ENCODE measurements around the gene FASTKD3.
A peak's percentile ranks its signal among the peaks of the same experiment; 100 is the strongest.

FASTKD3 gene

DNA sequence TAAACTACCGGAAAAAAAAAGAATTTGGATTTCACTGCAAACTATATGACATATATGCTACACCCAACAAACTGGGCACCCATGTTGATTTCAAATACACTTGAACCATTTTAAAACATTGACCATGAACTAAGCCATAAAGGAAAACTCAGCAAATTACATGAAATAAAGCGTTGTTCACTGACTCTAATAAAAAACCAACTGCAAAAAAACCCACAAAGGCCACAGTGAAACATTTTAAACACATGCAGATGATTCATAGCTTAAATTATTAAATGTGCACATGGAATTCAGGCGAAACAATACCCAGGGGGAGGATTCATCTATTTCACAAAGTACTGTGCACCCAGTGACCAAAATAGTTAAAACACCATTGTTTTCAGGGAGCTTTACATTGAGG lies 33.4 kb upstream of the FASTKD3 start:
- Histone ChIP-seq H3K4me3 (ENCODE audit: low read length in 2 of 2) (no peak overlapping the region), H3K27me3 (ENCODE audit: control insufficient read depth in 2 of 2, insufficient read depth in 2 of 2, low read length in 2 of 2) (no peaks in the 10 kb centered on the region), H3K9me3 (ENCODE audit: control insufficient read depth in 2 of 2, low read length in 2 of 2) (no peaks in the 10 kb centered on the region), H3K9ac (ENCODE audit: low read depth in 1 of 2, low read length in 2 of 2) (no peak overlapping the region), H3K4me1 (ENCODE audit: control insufficient read depth in 2 of 2, insufficient read depth in 2 of 2, low read length in 2 of 2) (no peaks in the 10 kb centered on the region), H3K27ac (ENCODE audit: low read depth in 2 of 2, low read length in 2 of 2) (no peak overlapping the region), H3K36me3 (ENCODE audit: control insufficient read depth in 2 of 2, insufficient read depth in 2 of 2, low read length in 2 of 2) (peaks cover 38 to 49% of the 10 kb centered on the region in 2 donors)

DNA sequence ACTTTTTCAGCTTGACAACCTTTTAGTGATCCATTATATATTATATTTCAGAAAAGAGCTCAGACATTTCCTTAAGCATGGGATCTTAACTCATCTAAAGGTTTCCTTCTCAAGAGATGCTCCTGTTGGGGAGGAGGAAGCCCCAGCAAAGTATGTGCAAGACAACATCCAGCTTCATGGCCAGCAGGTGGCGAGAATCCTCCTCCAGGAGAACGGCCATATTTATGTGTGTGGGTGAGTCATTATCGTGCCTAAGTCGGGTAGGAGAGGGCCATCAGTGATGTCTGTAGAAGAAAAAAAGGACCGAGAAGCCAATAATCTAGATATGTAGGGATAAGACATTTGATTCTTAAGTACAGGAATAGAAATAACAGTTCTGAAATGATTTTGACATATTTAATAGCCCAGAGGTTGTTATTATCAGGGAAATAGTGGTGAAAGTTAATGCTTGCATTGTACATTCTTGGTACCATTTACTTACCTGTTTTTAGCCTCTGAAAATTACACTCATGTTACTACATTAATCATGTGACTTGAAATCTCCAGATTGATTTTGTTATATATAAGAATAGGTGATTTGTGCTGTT lies 28.3 kb upstream of the FASTKD3 start:
- peaks cover 68 to 82% of the 10 kb centered on the region in 2 donors for H3K36me3 ChIP-seq (ENCODE audit: control insufficient read depth in 2 of 2, insufficient read depth in 2 of 2, low read length in 2 of 2)

DNA sequence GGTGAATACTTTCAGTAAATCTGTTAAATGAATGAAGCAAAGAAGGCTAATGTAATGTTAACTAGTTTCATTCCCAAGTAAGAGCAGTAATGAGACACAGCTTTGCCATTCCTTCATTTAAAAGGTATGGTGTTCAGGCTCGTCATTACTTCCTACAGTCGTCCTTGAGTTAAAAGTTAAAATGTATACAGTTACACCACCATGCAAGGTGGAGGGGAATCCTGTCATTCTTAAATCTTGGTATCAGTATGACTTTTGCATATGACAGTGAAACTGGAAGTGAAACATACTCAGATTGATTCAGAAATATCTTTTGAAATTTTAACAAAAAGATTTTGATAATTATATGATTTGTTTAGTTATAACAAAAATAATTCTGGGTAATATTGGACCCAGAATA lies 26.0 kb upstream of the FASTKD3 start:
- Histone ChIP-seq H3K36me3 (ENCODE audit: control insufficient read depth in 2 of 2, insufficient read depth in 2 of 2, low read length in 2 of 2) (peaks cover 74 to 75% of the 10 kb centered on the region in 2 donors), H3K27ac (ENCODE audit: low read depth in 2 of 2, low read length in 2 of 2) (no peak overlapping the region), H3K9me3 (ENCODE audit: control insufficient read depth in 2 of 2, low read length in 2 of 2) (no peaks in the 10 kb centered on the region), H3K27me3 (ENCODE audit: control insufficient read depth in 2 of 2, insufficient read depth in 2 of 2, low read length in 2 of 2) (no peaks in the 10 kb centered on the region), H3K4me3 (ENCODE audit: low read length in 2 of 2) (no peak overlapping the region), H3K9ac (ENCODE audit: low read depth in 1 of 2, low read length in 2 of 2) (no peak overlapping the region), H3K4me1 (ENCODE audit: control insufficient read depth in 2 of 2, insufficient read depth in 2 of 2, low read length in 2 of 2) (peaks cover 0 to 12% of the 10 kb centered on the region in 2 donors)

More for the DNA sequence above, 28.3 kb upstream of the FASTKD3 start:
- Histone ChIP-seq H3K27ac (ENCODE audit: low read depth in 2 of 2, low read length in 2 of 2) (no peak overlapping the region), H3K4me1 (ENCODE audit: control insufficient read depth in 2 of 2, insufficient read depth in 2 of 2, low read length in 2 of 2) (peaks cover 0 to 12% of the 10 kb centered on the region in 2 donors), H3K4me3 (ENCODE audit: low read length in 2 of 2) (no peak overlapping the region), H3K27me3 (ENCODE audit: control insufficient read depth in 2 of 2, insufficient read depth in 2 of 2, low read length in 2 of 2) (no peaks in the 10 kb centered on the region), H3K9me3 (ENCODE audit: control insufficient read depth in 2 of 2, low read length in 2 of 2) (no peaks in the 10 kb centered on the region), H3K9ac (ENCODE audit: low read depth in 1 of 2, low read length in 2 of 2) (no peak overlapping the region)

DNA sequence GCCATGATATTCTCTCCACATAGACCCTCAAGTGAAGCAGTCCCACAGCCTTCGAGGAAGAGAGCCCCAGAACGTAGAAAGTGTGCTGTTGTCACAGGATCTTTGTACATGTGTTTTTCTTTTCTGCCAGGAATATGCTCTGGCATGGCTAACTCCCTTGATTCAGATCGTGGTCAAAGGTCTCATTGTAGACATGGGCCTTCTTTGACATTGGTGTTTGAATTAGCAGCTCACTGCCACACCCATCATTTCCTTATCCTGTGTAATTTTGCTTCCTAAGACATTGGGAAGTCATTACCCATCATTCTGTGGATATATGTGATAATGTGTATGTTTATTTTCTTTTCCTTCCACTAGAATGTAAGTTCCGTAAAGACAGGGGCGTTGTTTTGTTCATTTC lies 25.6 kb upstream of the FASTKD3 start:
- Histone ChIP-seq H3K27ac (ENCODE audit: low read depth in 2 of 2, low read length in 2 of 2) (no peak overlapping the region), H3K4me1 (ENCODE audit: control insufficient read depth in 2 of 2, insufficient read depth in 2 of 2, low read length in 2 of 2) (peaks cover 0 to 12% of the 10 kb centered on the region in 2 donors), H3K36me3 (ENCODE audit: control insufficient read depth in 2 of 2, insufficient read depth in 2 of 2, low read length in 2 of 2) (peaks cover 75 to 76% of the 10 kb centered on the region in 2 donors), H3K9ac (ENCODE audit: low read depth in 1 of 2, low read length in 2 of 2) (no peak overlapping the region), H3K4me3 (ENCODE audit: low read length in 2 of 2) (peak overlapping the region in 1 of 2 donors; percentile 0), H3K9me3 (ENCODE audit: control insufficient read depth in 2 of 2, low read length in 2 of 2) (no peaks in the 10 kb centered on the region), H3K27me3 (ENCODE audit: control insufficient read depth in 2 of 2, insufficient read depth in 2 of 2, low read length in 2 of 2) (no peaks in the 10 kb centered on the region)

DNA sequence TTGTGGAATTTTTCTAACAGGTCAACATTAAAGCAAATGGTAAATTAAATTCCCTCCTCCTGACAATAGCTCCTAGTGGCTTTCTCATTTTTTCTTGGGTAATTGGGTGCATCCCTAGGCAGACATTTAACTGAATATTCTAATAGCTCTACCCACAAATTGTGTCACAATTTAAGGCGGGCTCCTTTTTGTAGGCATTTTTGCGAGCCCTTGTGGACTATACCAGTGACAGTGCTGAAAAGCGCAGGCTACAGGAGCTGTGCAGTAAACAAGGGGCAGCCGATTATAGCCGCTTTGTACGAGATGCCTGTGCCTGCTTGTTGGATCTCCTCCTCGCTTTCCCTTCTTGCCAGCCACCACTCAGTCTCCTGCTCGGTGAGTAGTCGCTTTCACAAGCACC lies 20.1 kb upstream of the FASTKD3 start:
- Histone ChIP-seq H3K9ac (ENCODE audit: low read depth in 1 of 2, low read length in 2 of 2) (no peak overlapping the region), H3K36me3 (ENCODE audit: control insufficient read depth in 2 of 2, insufficient read depth in 2 of 2, low read length in 2 of 2) (peaks cover 56 to 79% of the 10 kb centered on the region in 2 donors), H3K4me3 (ENCODE audit: low read length in 2 of 2) (no peak overlapping the region), H3K27me3 (ENCODE audit: control insufficient read depth in 2 of 2, insufficient read depth in 2 of 2, low read length in 2 of 2) (no peaks in the 10 kb centered on the region), H3K27ac (ENCODE audit: low read depth in 2 of 2, low read length in 2 of 2) (no peak overlapping the region), H3K9me3 (ENCODE audit: control insufficient read depth in 2 of 2, low read length in 2 of 2) (no peaks in the 10 kb centered on the region), H3K4me1 (ENCODE audit: control insufficient read depth in 2 of 2, insufficient read depth in 2 of 2, low read length in 2 of 2) (peaks cover 0 to 3% of the 10 kb centered on the region in 2 donors)

DNA sequence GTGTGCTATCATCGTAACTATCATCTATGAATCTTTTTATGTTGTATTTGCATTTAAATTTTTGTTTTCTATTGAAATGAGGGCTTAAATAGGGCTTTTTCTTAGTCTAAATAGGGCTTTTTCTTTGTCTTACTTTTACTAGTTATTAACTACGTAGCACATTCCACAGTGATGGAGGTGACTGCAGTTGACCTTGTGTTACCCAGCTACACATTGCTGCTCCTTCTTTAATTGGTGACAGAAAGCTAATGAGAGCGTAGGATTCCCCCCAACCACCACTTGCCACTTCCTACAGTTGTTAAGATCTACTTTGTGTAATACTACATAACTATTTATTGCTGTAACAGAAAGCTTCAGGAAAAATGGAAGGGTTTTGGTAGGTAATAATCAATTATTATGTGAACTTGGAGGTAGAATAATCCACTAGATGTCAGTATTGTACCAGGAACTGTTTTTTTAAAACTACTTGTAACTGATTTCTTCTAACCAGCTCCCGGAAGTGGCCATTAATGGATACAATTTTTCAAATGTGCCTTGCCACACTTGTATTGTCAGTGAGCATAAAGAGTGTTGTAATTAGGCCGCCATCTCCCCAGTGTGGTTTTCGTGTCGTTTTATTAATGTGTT lies 18.1 kb upstream of the FASTKD3 start:
- H3K9ac ChIP-seq (ENCODE audit: low read depth in 1 of 2, low read length in 2 of 2), result no peak overlapping the region
- H3K27me3 ChIP-seq (ENCODE audit: control insufficient read depth in 2 of 2, insufficient read depth in 2 of 2, low read length in 2 of 2), result no peaks in the 10 kb centered on the region
- no peaks in the 10 kb centered on the region for H3K9me3 ChIP-seq (ENCODE audit: control insufficient read depth in 2 of 2, low read length in 2 of 2)
- H3K36me3 ChIP-seq (ENCODE audit: control insufficient read depth in 2 of 2, insufficient read depth in 2 of 2, low read length in 2 of 2), result peaks cover 57 to 74% of the 10 kb centered on the region in 2 donors
- H3K27ac ChIP-seq (ENCODE audit: low read depth in 2 of 2, low read length in 2 of 2), result no peak overlapping the region
- H3K4me1 ChIP-seq (ENCODE audit: control insufficient read depth in 2 of 2, insufficient read depth in 2 of 2, low read length in 2 of 2), result no peaks in the 10 kb centered on the region
- H3K4me3 ChIP-seq (ENCODE audit: low read length in 2 of 2), result no peak overlapping the region

DNA sequence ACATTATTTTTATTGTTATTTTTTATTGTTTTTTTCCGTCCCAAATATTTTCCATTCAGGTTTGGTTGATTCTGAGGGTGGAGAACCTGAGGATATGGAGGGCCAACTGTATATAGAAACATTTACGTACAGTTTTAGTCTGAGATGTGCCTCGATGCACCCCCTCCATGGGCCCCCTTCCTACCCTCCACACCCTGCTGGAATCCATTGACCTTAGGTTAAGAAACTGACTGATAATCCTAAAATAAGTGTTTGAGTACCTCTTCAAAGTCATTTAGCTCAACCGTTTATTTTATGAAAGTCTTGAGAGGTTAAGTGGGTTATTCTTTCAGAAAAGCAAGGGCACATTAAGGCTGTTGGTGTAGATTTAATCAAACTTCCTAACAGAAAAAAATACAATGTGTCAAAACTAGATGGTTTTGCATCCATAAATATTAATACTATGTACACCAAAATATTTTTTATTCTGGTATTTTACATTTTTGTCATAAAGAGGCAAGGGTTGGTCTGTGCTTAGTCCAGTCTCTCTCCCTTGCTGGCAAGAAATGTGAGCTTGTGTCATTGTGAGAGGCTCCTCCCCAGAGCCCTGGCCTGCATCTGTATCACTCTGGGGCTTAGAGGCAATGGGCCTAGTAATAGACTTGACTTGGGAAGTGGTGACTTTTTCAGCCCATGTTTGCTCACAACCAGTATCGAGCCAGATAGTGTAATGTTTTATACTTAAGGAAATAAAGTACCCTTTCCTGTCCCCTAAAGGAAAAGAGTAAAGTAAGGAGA lies 15.8 kb upstream of the FASTKD3 start:
- Histone ChIP-seq H3K36me3 (ENCODE audit: control insufficient read depth in 2 of 2, insufficient read depth in 2 of 2, low read length in 2 of 2) (peaks cover 65 to 84% of the 10 kb centered on the region in 2 donors), H3K27me3 (ENCODE audit: control insufficient read depth in 2 of 2, insufficient read depth in 2 of 2, low read length in 2 of 2) (no peaks in the 10 kb centered on the region), H3K9ac (ENCODE audit: low read depth in 1 of 2, low read length in 2 of 2) (no peak overlapping the region), H3K9me3 (ENCODE audit: control insufficient read depth in 2 of 2, low read length in 2 of 2) (no peaks in the 10 kb centered on the region), H3K4me1 (ENCODE audit: control insufficient read depth in 2 of 2, insufficient read depth in 2 of 2, low read length in 2 of 2) (peaks cover 0 to 1% of the 10 kb centered on the region in 2 donors), H3K27ac (ENCODE audit: low read depth in 2 of 2, low read length in 2 of 2) (no peak overlapping the region), H3K4me3 (ENCODE audit: low read length in 2 of 2) (no peak overlapping the region)

DNA sequence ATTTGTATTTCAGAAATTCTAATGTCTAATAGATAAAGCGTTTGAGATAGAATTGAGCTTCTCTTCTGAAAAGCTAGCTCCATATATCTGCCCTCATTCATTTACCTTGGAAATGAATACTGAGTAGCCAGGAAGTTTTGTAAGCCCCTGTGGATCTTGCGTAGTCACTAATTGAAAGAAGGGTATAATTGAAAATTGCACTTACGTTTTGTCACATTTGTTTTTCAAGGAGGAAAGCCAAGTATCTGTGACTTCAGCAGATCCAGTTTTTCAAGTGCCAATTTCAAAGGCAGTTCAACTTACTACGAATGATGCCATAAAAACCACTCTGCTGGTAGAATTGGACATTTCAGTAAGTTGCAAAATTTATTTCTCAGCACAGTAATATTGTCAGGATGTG lies 14.1 kb upstream of the FASTKD3 start:
- Histone ChIP-seq H3K27me3 (ENCODE audit: control insufficient read depth in 2 of 2, insufficient read depth in 2 of 2, low read length in 2 of 2) (no peaks in the 10 kb centered on the region), H3K9ac (ENCODE audit: low read depth in 1 of 2, low read length in 2 of 2) (no peak overlapping the region), H3K4me3 (ENCODE audit: low read length in 2 of 2) (no peak overlapping the region), H3K36me3 (ENCODE audit: control insufficient read depth in 2 of 2, insufficient read depth in 2 of 2, low read length in 2 of 2) (peaks cover 62 to 71% of the 10 kb centered on the region in 2 donors), H3K9me3 (ENCODE audit: control insufficient read depth in 2 of 2, low read length in 2 of 2) (no peaks in the 10 kb centered on the region), H3K27ac (ENCODE audit: low read depth in 2 of 2, low read length in 2 of 2) (no peak overlapping the region), H3K4me1 (ENCODE audit: control insufficient read depth in 2 of 2, insufficient read depth in 2 of 2, low read length in 2 of 2) (peaks cover 7 to 11% of the 10 kb centered on the region in 2 donors)

DNA sequence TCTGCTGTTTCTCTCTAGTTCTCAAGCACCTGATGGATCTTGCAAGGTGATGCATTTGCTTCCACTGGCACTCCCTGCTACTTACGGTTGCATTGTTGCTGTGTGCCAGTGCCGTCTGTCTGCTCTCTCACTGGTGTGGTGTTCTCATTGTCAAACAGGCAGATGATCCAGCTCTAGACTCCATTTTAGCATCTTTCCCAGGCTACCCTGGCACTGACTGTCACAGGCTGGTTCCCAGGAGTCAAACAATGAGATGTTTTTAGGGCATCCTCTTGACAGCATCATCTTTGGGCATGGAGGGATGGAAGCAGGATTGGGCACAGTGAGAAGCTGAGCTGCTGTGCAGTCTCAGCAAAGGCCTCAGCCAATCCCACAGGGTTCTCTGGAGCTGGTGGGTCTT lies 13.0 kb upstream of the FASTKD3 start:
- peaks cover 65 to 73% of the 10 kb centered on the region in 2 donors for H3K36me3 ChIP-seq (ENCODE audit: control insufficient read depth in 2 of 2, insufficient read depth in 2 of 2, low read length in 2 of 2)
- H3K9me3 ChIP-seq (ENCODE audit: control insufficient read depth in 2 of 2, low read length in 2 of 2), result no peaks in the 10 kb centered on the region
- no peak overlapping the region for H3K9ac ChIP-seq (ENCODE audit: low read depth in 1 of 2, low read length in 2 of 2)
- H3K27ac ChIP-seq (ENCODE audit: low read depth in 2 of 2, low read length in 2 of 2), result no peak overlapping the region
- peaks cover 7 to 11% of the 10 kb centered on the region in 2 donors for H3K4me1 ChIP-seq (ENCODE audit: control insufficient read depth in 2 of 2, insufficient read depth in 2 of 2, low read length in 2 of 2)
- no peaks in the 10 kb centered on the region for H3K27me3 ChIP-seq (ENCODE audit: control insufficient read depth in 2 of 2, insufficient read depth in 2 of 2, low read length in 2 of 2)
- H3K4me3 ChIP-seq (ENCODE audit: low read length in 2 of 2), result no peak overlapping the region

DNA sequence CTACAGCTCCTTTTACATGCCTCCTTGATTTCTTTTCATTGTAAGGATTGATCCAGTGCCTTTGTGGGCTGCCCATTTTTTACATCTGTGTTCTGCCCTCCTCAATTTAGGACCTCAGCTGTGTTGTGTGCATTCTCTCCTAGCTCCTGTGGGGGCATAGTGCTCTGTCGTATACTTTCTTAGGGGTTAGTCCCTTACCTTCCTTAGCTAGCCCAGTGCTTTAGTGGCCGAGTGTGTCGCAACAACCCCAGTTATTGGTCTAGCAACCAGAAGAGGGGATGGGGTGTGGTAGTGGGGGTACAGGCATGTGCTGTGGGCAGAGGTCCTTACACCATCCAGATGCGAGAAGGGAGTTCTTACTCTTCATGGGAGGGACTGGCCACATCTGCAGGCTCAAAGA lies 12.3 kb upstream of the FASTKD3 start:
- no peaks in the 10 kb centered on the region for H3K9me3 ChIP-seq (ENCODE audit: control insufficient read depth in 2 of 2, low read length in 2 of 2)
- H3K4me3 ChIP-seq (ENCODE audit: low read length in 2 of 2), result no peak overlapping the region
- H3K36me3 ChIP-seq (ENCODE audit: control insufficient read depth in 2 of 2, insufficient read depth in 2 of 2, low read length in 2 of 2), result peaks cover 65 to 75% of the 10 kb centered on the region in 2 donors
- no peak overlapping the region for H3K9ac ChIP-seq (ENCODE audit: low read depth in 1 of 2, low read length in 2 of 2)
- H3K27ac ChIP-seq (ENCODE audit: low read depth in 2 of 2, low read length in 2 of 2), result no peak overlapping the region
- H3K4me1 ChIP-seq (ENCODE audit: control insufficient read depth in 2 of 2, insufficient read depth in 2 of 2, low read length in 2 of 2), result peaks cover 7 to 11% of the 10 kb centered on the region in 2 donors
- no peaks in the 10 kb centered on the region for H3K27me3 ChIP-seq (ENCODE audit: control insufficient read depth in 2 of 2, insufficient read depth in 2 of 2, low read length in 2 of 2)
